C4-2B (cell line): Measurements from ENCODE around the gene ASXL2.

Experiments used
- CTCF ChIP-seq: fragments of 450-650 bp; conservative IDR thresholded peaks from 2 replicates; pipeline ENCODE4 v1.5.1; 2017; ENCODE audit warnings: mild to moderate bottlenecking
- ZFX ChIP-seq: fragments of 450-650 bp; IDR thresholded peaks from 2 replicates; pipeline ENCODE4 v1.6.1; 2017

DNA sequence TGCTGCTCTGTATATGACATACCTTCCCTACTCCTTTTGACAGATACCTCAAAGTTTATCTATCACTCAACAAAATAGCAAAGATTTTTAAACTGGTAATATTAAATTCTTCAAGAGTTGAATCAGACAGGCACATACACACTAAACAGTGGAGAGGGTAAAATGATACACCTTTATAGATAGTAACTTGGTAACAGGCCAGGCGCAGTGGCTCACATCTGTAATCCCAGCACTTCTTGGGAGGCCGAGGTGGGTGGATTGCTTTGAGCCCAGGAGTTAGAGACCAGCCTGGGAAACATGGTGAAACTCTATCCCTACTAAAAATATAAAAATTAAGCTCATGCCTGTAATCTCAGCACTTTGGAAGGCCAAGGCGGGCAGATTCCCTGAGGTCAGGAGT is 23.2 kb downstream of the ASXL2 start:
- no peak for TF ChIP-seq CTCF
- TF ChIP-seq ZFX: no peak
